DMS 273 (cell line): ENCODE measurements around the gene SUGP1.
"Not testable (repeated sequence)": the region's sequence is repeated elsewhere in the genome, so short reads cannot be mapped to it uniquely, and the experiment has no call there.

Experiments used
- DNase-seq: peaks from one replicate; lab custom pipeline; 2025; ENCODE audit not compliant: unreplicated experiment; lab: John Stamatoyannopoulos, UW

The SUGP1 gene

GRCh38 chr19:19268453-19269385 lies 51.6 kb downstream of the SUGP1 start:
- no peak for DNase-seq

- no peak for DNase-seq
Measured at GRCh38 chr19:19267305-19267704, 53.0 kb downstream of the SUGP1 start.

GRCh38 chr19:19263886-19264487 lies 56.3 kb downstream of the SUGP1 start:
- no peak for DNase-seq

GRCh38 chr19:19262190-19263057 lies 57.9 kb downstream of the SUGP1 start:
- no peak for DNase-seq

GRCh38 chr19:19261350-19262189 lies 58.7 kb downstream of the SUGP1 start:
- DNase-seq: peak; percentile 69

- no peak for DNase-seq
Measured at GRCh38 chr19:19260417-19261214, 59.7 kb downstream of the SUGP1 start.

- peak; percentile 94 for DNase-seq
Measured at GRCh38 chr19:19259741-19260140, 60.6 kb downstream of the SUGP1 start.

- DNase-seq: no peak
Measured at GRCh38 chr19:19258589-19259338, 61.5 kb downstream of the SUGP1 start.

GRCh38 chr19:19257836-19258588 lies 62.3 kb downstream of the SUGP1 start:
- no peak for DNase-seq

- peak; percentile 31 for DNase-seq
Measured at GRCh38 chr19:19257137-19257536, 63.2 kb downstream of the SUGP1 start.

GRCh38 chr19:19256072-19256969 lies 64.0 kb downstream of the SUGP1 start:
- DNase-seq: peak; percentile 75

GRCh38 chr19:19253409-19253808 lies 66.9 kb downstream of the SUGP1 start:
- not testable (repeated sequence) for DNase-seq

GRCh38 chr19:19250196-19250801 lies 70.0 kb downstream of the SUGP1 start:
- no peak for DNase-seq

GRCh38 chr19:19240476-19240875 lies 79.8 kb downstream of the SUGP1 start:
- no peak for DNase-seq

- DNase-seq: no peak
Measured at GRCh38 chr19:19239675-19240074, 80.6 kb downstream of the SUGP1 start.

- no peak for DNase-seq
Measured at GRCh38 chr19:19238126-19238894, 82.0 kb downstream of the SUGP1 start.
